Naive thymus-derived CD8-positive, alpha-beta T cell (primary cell): ENCODE data around the gene ECM1. TPM values are rescaled to one million over a fixed set of nuclear protein-coding genes. Genes with fewer than 3 reads are reported as not detected.
A peak's percentile ranks its signal among the peaks of the same experiment; 100 is the strongest.

Source experiments
- ATAC-seq, 2 donors: fragments of 150-1000 bp; cut with Tn5 transposase in 1 of 2; sonication (Bioruptor Pico), chemical (Tn5 transposase) in 1 of 2; 1 replicate in 1 of 2; 2 replicates in 1 of 2; pipeline ENCODE4 v1.10.0; 2021; ENCODE audit warnings: mild to moderate bottlenecking in 2 of 2, moderate library complexity in 2 of 2
- POLR2A ChIA-PET: fragments of 350-600 bp; sonication (Branson Sonifier 250); formaldehyde crosslinking; loops from one replicate; lab custom pipeline; 2021; ENCODE audit warnings: antibody characterized with exemption; lab: Charles Lee
- DNase-seq, 10 donors: peaks; one replicate each; pipeline versions ENCODE4 v3.0.0 to v3.0.0-alpha.2; 2020 to 2022
- H3K27ac Mint-ChIP-seq, 10 donors: one replicate each; pipeline ENCODE4 v1.8.0; 2020 to 2022; ENCODE audit warnings: mild to moderate bottlenecking in 10 of 10, mixed read lengths in 10 of 10, moderate library complexity in 4 of 10, inconsistent platforms in 1 of 10
- H3K27me3 Mint-ChIP-seq, 5 donors: one replicate each; pipeline ENCODE4 v1.8.0; 2021 to 2022; ENCODE audit warnings: mixed read lengths in 5 of 5
- H3K36me3 Mint-ChIP-seq, 3 donors: one replicate each; pipeline ENCODE4 v1.8.0; 2020 to 2022; ENCODE audit warnings: mixed read lengths in 3 of 3, mild to moderate bottlenecking in 2 of 3, inconsistent platforms in 1 of 3
- H3K4me1 Mint-ChIP-seq, 4 donors: one replicate each; pipeline ENCODE4 v1.8.0; 2021 to 2022; ENCODE audit warnings: mixed read lengths in 4 of 4
- H3K4me3 Mint-ChIP-seq, 10 donors: one replicate each; pipeline ENCODE4 v1.8.0; 2020 to 2022; ENCODE audit warnings: mild to moderate bottlenecking in 10 of 10, mixed read lengths in 10 of 10, moderate library complexity in 6 of 10, inconsistent platforms in 1 of 10
- H3K9me3 Mint-ChIP-seq, 9 donors: one replicate each; pipeline ENCODE4 v1.8.0; 2020 to 2022; ENCODE audit warnings: mixed read lengths in 9 of 9, mild to moderate bottlenecking in 3 of 9, inconsistent platforms in 1 of 9, moderate library complexity in 1 of 9
- microRNA-seq: library from miRNA; unstranded; fragments of <30 nt; microRNA quantifications from one replicate; pipeline ENCODE4 v1.2.0, GENCODE V29; 2022; ENCODE audit warnings: borderline microRNAs expressed
- polyA plus RNA-seq, 3 donors: library from polyadenylated mRNA; unstranded; fragments of 300-500 nt; fragmentation: Illumina TruSeq; gene quantifications; one replicate each; pipeline ENCODE4 v1.2.3, GENCODE V29; 2021
- total RNA-seq, 8 experiments: library from RNA in 2 of 8; stranded (reverse) in 2 of 8; gene quantifications; one replicate each; pipeline ENCODE4 v1.2.3 and lab custom pipeline; 2021 to 2026

The ECM1 gene
- total and polyA plus RNA-seq, 5 experiments from 2014 or later, result 0.17 to 1.6 (median 1.5) TPM; not detected in 2

- Mint-ChIP-seq H3K27ac (peak overlapping the region; percentile 97 to 100 (median 99)), H3K27me3 (no peaks in the 10 kb centered on the region), H3K9me3 (no peaks in the 10 kb centered on the region), H3K4me1 (peaks cover 35 to 69% (median 64%) of the 10 kb centered on the region in 4 donors), H3K4me3 (peak overlapping the region; percentile 92 to 100 (median 96)), H3K36me3 (no peaks in the 10 kb centered on the region)
- ATAC-seq (peak; percentile 7 to 32), DNase-seq (peak; percentile 38 to 86 (median 68))
- POLR2A ChIA-PET, result interaction anchor here (0.6 to 16.2 kb wide), 15 partner anchors 14 to 675 kb away, joined by 3 to 1195 read pairs (median 10); partner anchors contain the start of genes ADAMTSL4, ANP32E, CTSS and ENSA
Observed at GRCh38 chr1:150562446-150563339, 54.8 kb downstream of the ECM1 start.

Small RNA genes lying within 50 kb of the gene (microRNA-seq; reads per million reads assigned to microRNA genes)
- gene MIR4257 (not detected), gene MIR6878 (not detected)

Other genes starting within 250 kb of the ECM1 start
- gene APH1A, start 239.1 kb upstream of the ECM1 start, total RNA-seq, result 100 to 1,000 TPM; 142 to 143 TPM
- 10 to 100 TPM; 58.2 to 84.8 (median 67.1) TPM for gene APH1A, start 239.1 kb upstream of the ECM1 start, polyA plus RNA-seq
- gene C1orf54, start 235.3 kb upstream of the ECM1 start, total RNA-seq, result 1 to 10 TPM; 4.8 to 5.0 TPM
- 1 to 10 TPM; 1.8 to 4.7 (median 3.9) TPM for gene C1orf54, start 235.3 kb upstream of the ECM1 start, polyA plus RNA-seq
- gene CIART, start 225.6 kb upstream of the ECM1 start, total RNA-seq, result 1 to 10 TPM; 1.0 to 1.6 TPM
- gene CIART, start 225.6 kb upstream of the ECM1 start, polyA plus RNA-seq, result 1 to 10 TPM in 1 of 3 donors, under 1 TPM in 2; 0.74 to 1.8 (median 0.74) TPM
- gene MRPS21, start 214.2 kb upstream of the ECM1 start, total RNA-seq, result 10 to 100 TPM; 70.7 to 76.0 TPM
- gene MRPS21, start 214.2 kb upstream of the ECM1 start, polyA plus RNA-seq, result 10 to 100 TPM; 78.8 to 85.9 (median 82.1) TPM
- 100 to 1,000 TPM; 181 to 207 TPM for gene PRPF3, start 186.6 kb upstream of the ECM1 start, total RNA-seq
- gene PRPF3, start 186.6 kb upstream of the ECM1 start, polyA plus RNA-seq, result 10 to 100 TPM in 2 of 3 donors, 1 to 10 TPM in 1; 9.8 to 23.8 (median 15.1) TPM
- 10 to 100 TPM; 64.1 to 65.1 TPM for gene RPRD2, start 144.0 kb upstream of the ECM1 start, total RNA-seq
- 10 to 100 TPM; 22.5 to 40.5 (median 31.6) TPM for gene RPRD2, start 144.0 kb upstream of the ECM1 start, polyA plus RNA-seq
- 10 to 100 TPM; 34.8 to 41.8 TPM for gene TARS2, start 20.7 kb upstream of the ECM1 start, total RNA-seq
- gene TARS2, start 20.7 kb upstream of the ECM1 start, polyA plus RNA-seq, result 10 to 100 TPM; 23.9 to 37.2 (median 30.6) TPM
- gene FALEC, start 7.6 kb downstream of the ECM1 start, total RNA-seq, result 1 to 10 TPM in 1 of 2 experiments, not detected in 1; 1.9 TPM
- gene FALEC, start 7.6 kb downstream of the ECM1 start, polyA plus RNA-seq, result 1 to 10 TPM in 1 of 3 donors, under 1 TPM in 1, not detected in 1; 0.38 to 1.3 TPM
- under 1 TPM; 0.16 to 0.29 TPM for gene ADAMTSL4, start 41.3 kb downstream of the ECM1 start, total RNA-seq
- gene ADAMTSL4, start 41.3 kb downstream of the ECM1 start, polyA plus RNA-seq, result under 1 TPM in 1 of 3 donors, not detected in 2; 0.32 TPM
- 100 to 1,000 TPM; 291 TPM for gene MCL1, start 71.5 kb downstream of the ECM1 start, total RNA-seq
- 100 to 1,000 TPM; 125 to 170 (median 146) TPM for gene MCL1, start 71.5 kb downstream of the ECM1 start, polyA plus RNA-seq
- 100 to 1,000 TPM; 115 to 117 TPM for gene ENSA, start 121.5 kb downstream of the ECM1 start, total RNA-seq
- 10 to 100 TPM; 55.2 to 64.4 (median 63.7) TPM for gene ENSA, start 121.5 kb downstream of the ECM1 start, polyA plus RNA-seq
- 10 to 100 TPM; 19.9 to 22.9 TPM for gene GOLPH3L, start 189.0 kb downstream of the ECM1 start, total RNA-seq
- gene GOLPH3L, start 189.0 kb downstream of the ECM1 start, polyA plus RNA-seq, result 10 to 100 TPM; 19.4 to 28.2 (median 22.9) TPM
- gene HORMAD1, start 212.8 kb downstream of the ECM1 start, total RNA-seq, result under 1 TPM; 0.73 to 0.74 TPM
- under 1 TPM in 1 of 3 donors, not detected in 2; 0.64 TPM for gene HORMAD1, start 212.8 kb downstream of the ECM1 start, polyA plus RNA-seq